ENCODE measurements around the gene SYNDIG1. TPM values are rescaled to one million over a fixed set of nuclear protein-coding genes. Genes with fewer than 3 reads are reported as not detected.

SYNDIG1 gene
- total and polyA plus RNA-seq, 2 of the 4 experiments (the other 2 are of a cell fraction): not detected

GRCh38 chr20:24609757-24610156, 140.3 kb downstream of the SYNDIG1 start:
- no peak overlapping the region for H3K4me3 ChIP-seq (ENCODE audit: insufficient read depth, low read depth, low read length)
- CTCF ChIA-PET: no interaction called here
- intact Hi-C loops (cut with micrococcal nuclease): no loop called here

More at GRCh38 chr20:24609757-24610156, 140.3 kb downstream of the SYNDIG1 start:
- Histone ChIP-seq H3K4ac (ENCODE audit: low read depth, low read length) (no peak overlapping the region), H4K8ac (ENCODE audit: low read depth in 2 of 2, low read length in 2 of 2) (no peak overlapping the region), H3K23ac (ENCODE audit: low read depth, low read length) (no peak overlapping the region), H2BK120ac (ENCODE audit: low read depth, low read length) (no peak overlapping the region), H3K14ac (replicated peaks; ENCODE audit: low read depth, low read length) (no peak overlapping the region), H3K4me1 (ENCODE audit: control insufficient read depth, insufficient read depth, low read length) (no peaks in the 10 kb centered on the region), H4K20me1 (ENCODE audit: insufficient read depth, low read length) (no peaks in the 10 kb centered on the region), H3K36me3 (ENCODE audit: control insufficient read depth, insufficient read depth, low read length) (no peaks in the 10 kb centered on the region), H2BK20ac (ENCODE audit: low read depth, low read length) (no peak overlapping the region), H3K27me3 (ENCODE audit: control insufficient read depth, insufficient read depth, low read length) (peaks cover 13% of the 10 kb centered on the region), H2BK15ac (ENCODE audit: low read depth, low read length) (no peak overlapping the region), H3K56ac (ENCODE audit: extremely low read depth, insufficient read depth, low read length) (no peak overlapping the region), H4K5ac (ENCODE audit: low read depth, low read length) (no peak overlapping the region), H3K27ac (ENCODE audit: insufficient read depth, low read length) (no peak overlapping the region), H3K9me3 (ENCODE audit: control insufficient read depth, insufficient read depth, low read length) (no peaks in the 10 kb centered on the region), H3K9me1 (ENCODE audit: insufficient read depth, low read length) (no peaks in the 10 kb centered on the region), H2AK9ac (replicated peaks; ENCODE audit: low read depth, low read length, poor library complexity) (no peak overlapping the region), H3K4me2 (ENCODE audit: low read depth, low read length) (no peak overlapping the region), H3K9ac (ENCODE audit: low read depth, low read length) (no peak overlapping the region), H3K18ac (ENCODE audit: low read depth, low read length) (no peak overlapping the region), H2AK5ac (ENCODE audit: low read depth, low read length) (no peak overlapping the region), H3K79me1 (ENCODE audit: low read depth in 1 of 2, low read length in 2 of 2) (no peaks in the 10 kb centered on the region), H2BK5ac (ENCODE audit: low read depth, low read length, poor library complexity, severe bottlenecking) (no peak overlapping the region), H4K91ac (ENCODE audit: insufficient read depth, low read depth, low read length) (no peak overlapping the region), H2AFZ (replicated peaks; ENCODE audit: low read length, poor library complexity) (no peak overlapping the region)
- BruUV-seq (replicated peaks): no TSS peak
- WGBS, 2 experiments (ENCODE audit: extremely low coverage in 2 of 2, insufficient read length in 1 of 2): no CpG with 5 or more reads among the region's 2 CpGs
- in situ Hi-C loops (cut with MboI; ENCODE audit: low sequenced_read_pairs) (no loop called here), dilution Hi-C loops (cut with HindIII; ENCODE audit: low sequenced_read_pairs, unreplicated experiment) (no loop called here)
- TF ChIP-seq ELK1 (IDR thresholded peaks at IDR 0.05; ENCODE audit: borderline replicate concordance, low read depth, low read length): no peak
- TF ChIP-seq CHD1 (IDR thresholded peaks at IDR 0.05; ENCODE audit: low read depth, low read length): no peak
- no peak for TF ChIP-seq RFX5 (IDR thresholded peaks at IDR 0.05; ENCODE audit: low read depth, low read length)
- no peak for TF ChIP-seq BHLHE40 (IDR thresholded peaks at IDR 0.05; ENCODE audit: low read depth, low read length)
- TF ChIP-seq USF2 (IDR thresholded peaks at IDR 0.05; ENCODE audit: low read depth, low read length): no peak
- TF ChIP-seq MAZ (IDR thresholded peaks at IDR 0.05; ENCODE audit: borderline replicate concordance, low read depth, low read length): no peak
- no peak for ATAC-seq (ENCODE audit: low read depth)
- POLR2A ChIA-PET (ENCODE audit: unreplicated experiment): no interaction called here
- DNase-seq: no peak

All from IMR-90 (cell line).